GM23338 (cell line): ENCODE data around the gene ACTL6A. TPM values are rescaled to one million over a fixed set of nuclear protein-coding genes. Genes with fewer than 3 reads are reported as not detected.

ENCODE experiments used
- ATAC-seq: fragments of 200-7000 bp; cut with Tn5 transposase; 3 replicates; pipeline ENCODE4 v1.9.1; 2020
- DNase-seq: peaks from one replicate; pipeline ENCODE4 v3.0.0-alpha.2; 2015; ENCODE audit warnings: low spot score
- H2AFZ ChIP-seq: fragments of 200-600 bp; sonication (generic); 2 replicates; pipeline ENCODE4 v1.8.0; 2016; ENCODE audit warnings: antibody characterized with exemption, mild to moderate bottlenecking, moderate library complexity
- H3F3A ChIP-seq: fragments of 200-600 bp; sonication (generic); replicated peaks from 2 replicates; pipeline ENCODE4 v1.8.0; 2017; ENCODE audit warnings: antibody characterized with exemption, mixed run types, low read depth
- H3K27ac ChIP-seq: fragments of 200-600 bp; sonication (generic); 2 replicates; pipeline ENCODE4 v1.6.1; 2016; ENCODE audit warnings: low read depth
- H3K27me3 ChIP-seq: fragments of 200-600 bp; sonication (generic); 2 replicates; pipeline ENCODE4 v1.8.0; 2016; ENCODE audit warnings: mild to moderate bottlenecking, mixed run types, moderate library complexity; ENCODE audit not compliant: insufficient read depth
- H3K36me3 ChIP-seq: fragments of 200-600 bp; sonication (generic); 2 replicates; pipeline ENCODE4 v1.8.0; 2016; ENCODE audit warnings: mild to moderate bottlenecking; ENCODE audit not compliant: insufficient read depth
- H3K4me1 ChIP-seq: fragments of 200-600 bp; sonication (generic); 2 replicates; pipeline ENCODE4 v1.8.0; 2016; ENCODE audit warnings: mild to moderate bottlenecking, moderate library complexity; ENCODE audit not compliant: insufficient read depth
- H3K4me2 ChIP-seq: fragments of 200-600 bp; sonication (generic); 2 replicates; pipeline ENCODE4 v1.7.1; 2017; ENCODE audit warnings: mixed run types
- H3K4me3 ChIP-seq: fragments of 200-600 bp; sonication (generic); 2 replicates; pipeline ENCODE4 v1.6.1; 2016; ENCODE audit warnings: mixed run types
- H3K79me2 ChIP-seq: fragments of 200-600 bp; sonication (generic); replicated peaks from 2 replicates; pipeline ENCODE4 v1.8.0; 2017; ENCODE audit warnings: mild to moderate bottlenecking; ENCODE audit not compliant: insufficient read depth
- H3K9me2 ChIP-seq: fragments of 200-600 bp; sonication (generic); 2 replicates; pipeline ENCODE4 v1.8.0; 2017; ENCODE audit not compliant: insufficient read depth
- H4K20me1 ChIP-seq: fragments of 200-600 bp; sonication (generic); replicated peaks from 2 replicates; pipeline ENCODE4 v1.8.0; 2017; ENCODE audit warnings: mild to moderate bottlenecking; ENCODE audit not compliant: insufficient read depth
- H3K27ac Mint-ChIP-seq: 2 replicates; pipeline ENCODE4 v1.8.0; 2020; ENCODE audit warnings: inconsistent platforms, mild to moderate bottlenecking, moderate library complexity, mixed read lengths
- H3K27me3 Mint-ChIP-seq: 3 replicates; pipeline ENCODE4 v1.8.0; 2022; ENCODE audit warnings: low read depth, mild to moderate bottlenecking, moderate library complexity, mixed read lengths, inconsistent platforms; ENCODE audit not compliant: insufficient read depth, poor library complexity
- H3K36me3 Mint-ChIP-seq: 3 replicates; pipeline ENCODE4 v1.8.0; 2021; ENCODE audit warnings: low read depth, mild to moderate bottlenecking, inconsistent platforms, moderate library complexity, mixed read lengths
- H3K4me1 Mint-ChIP-seq: 3 replicates; pipeline ENCODE4 v1.8.0; 2020; ENCODE audit warnings: mild to moderate bottlenecking, inconsistent platforms, mixed read lengths
- H3K4me3 Mint-ChIP-seq: 3 replicates; pipeline ENCODE4 v1.8.0; 2021; ENCODE audit warnings: moderate library complexity, mild to moderate bottlenecking, inconsistent platforms, mixed read lengths
- H3K9me3 Mint-ChIP-seq: 3 replicates; pipeline ENCODE4 v1.8.0; 2020; ENCODE audit warnings: moderate library complexity, mild to moderate bottlenecking, inconsistent platforms, mixed read lengths
- CREB1 ChIP-seq: fragments of 250-450 bp; sonication (Bioruptor Pico); IDR thresholded peaks from 2 replicates; pipeline ENCODE4 v1.5.0; 2020; ENCODE audit warnings: low read depth, mild to moderate bottlenecking, moderate library complexity
- EZH2 ChIP-seq: fragments of 200-600 bp; sonication (generic); IDR thresholded peaks from one replicate; pipeline ENCODE4 v1.8.0; 2017; ENCODE audit warnings: antibody characterized with exemption, mild to moderate bottlenecking, low read depth; ENCODE audit not compliant: unreplicated experiment
- EZH2phosphoT487 ChIP-seq: fragments of 200-600 bp; sonication (generic); IDR thresholded peaks from one replicate; pipeline ENCODE4 v1.8.1; 2018; ENCODE audit warnings: antibody characterized with exemption; ENCODE audit not compliant: unreplicated experiment
- JUNB ChIP-seq: IDR thresholded peaks from one replicate; pipeline ENCODE4 v1.6.1; 2016; ENCODE audit warnings: antibody characterized with exemption; ENCODE audit not compliant: unreplicated experiment
- NANOG ChIP-seq: IDR thresholded peaks from 2 replicates; pipeline ENCODE4 v1.6.1; 2016; ENCODE audit warnings: antibody characterized with exemption, borderline replicate concordance
- POLR2AphosphoS5 ChIP-seq: IDR thresholded peaks from 2 replicates; pipeline ENCODE4 v1.6.1; 2016; ENCODE audit warnings: antibody characterized with exemption, low read depth
- STAT1 ChIP-seq: IDR thresholded peaks from one replicate; pipeline ENCODE4 v1.6.1; 2016; ENCODE audit warnings: antibody characterized with exemption; ENCODE audit not compliant: unreplicated experiment
- ZNF114 ChIP-seq: fragments of 250-450 bp; sonication (Bioruptor Pico); IDR thresholded peaks from 2 replicates; pipeline ENCODE4 v1.5.0; 2020; ENCODE audit warnings: mild to moderate bottlenecking, moderate library complexity
- ZNF331 ChIP-seq: fragments of 250-450 bp; sonication (Bioruptor Pico); IDR thresholded peaks from 2 replicates; pipeline ENCODE4 v1.5.0; 2020; ENCODE audit warnings: low read depth, mild to moderate bottlenecking, moderate library complexity
- polyA plus RNA-seq: library from polyadenylated mRNA; unstranded; fragments of >200 nt; fragmentation: Nextera tagmentation; extraction: Ambion mirVana; gene quantifications from 2 replicates; pipeline ENCODE4 v1.2.1, GENCODE V29; 2016
- total RNA-seq: library from RNA; depleted of rRNA; stranded (reverse); fragments of >200 nt; shearing (Covaris generic); gene quantifications from 2 replicates; pipeline ENCODE4 v1.2.3, GENCODE V29; 2014
- TF ChIP-seq, protein P1 (sequence below): IDR thresholded peaks from one replicate; pipeline ENCODE4 v1.6.1; 2018; ENCODE audit warnings: antibody characterized with exemption; ENCODE audit not compliant: unreplicated experiment
- TF ChIP-seq, protein P2 (sequence below), 2 experiments: fragments of 200-600 bp in 1 of 2; sonication (generic) in 1 of 2; conservative IDR thresholded peaks; 2 replicates each; pipeline versions ENCODE4 v1.5.1 to v1.6.1; 2016 to 2017; ENCODE audit warnings: antibody characterized with exemption in 2 of 2, low read depth in 2 of 2, mild to moderate bottlenecking in 2 of 2, moderate library complexity in 1 of 2
- TF ChIP-seq, protein P3 (sequence below): fragments of 250-450 bp; sonication (Bioruptor Pico); IDR thresholded peaks from 2 replicates; pipeline ENCODE4 v1.5.0; 2020; ENCODE audit warnings: mild to moderate bottlenecking, moderate library complexity
- TF ChIP-seq, protein P4 (sequence below): IDR thresholded peaks from 2 replicates; pipeline ENCODE4 v1.6.1; 2016; ENCODE audit warnings: antibody characterized with exemption

The ACTL6A gene
- total and polyA plus RNA-seq, 2 experiments from 2014 or later: 117 to 125 TPM

DNA sequence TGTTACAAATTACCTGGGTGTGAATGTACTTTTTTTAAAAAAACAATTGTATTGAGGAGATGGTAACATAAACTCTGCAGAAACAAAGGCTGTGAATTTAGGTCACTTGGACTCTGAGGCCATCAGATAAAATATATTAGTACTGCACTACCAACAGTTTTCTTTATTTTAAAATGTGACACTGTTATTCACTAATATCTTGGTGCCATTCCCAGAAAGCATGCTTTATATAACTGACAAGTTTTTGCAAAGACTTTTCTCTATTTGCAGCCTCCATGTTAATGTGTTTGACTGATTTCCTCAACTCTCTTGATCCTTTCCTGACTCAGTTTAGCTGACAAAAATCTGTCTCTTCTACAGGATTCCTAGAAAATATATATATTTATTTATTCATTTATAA lies 26.5 kb upstream of the ACTL6A start:
- no peak overlapping the region for H3K27ac Mint-ChIP-seq

More for the DNA sequence above, 26.5 kb upstream of the ACTL6A start:
- no peak overlapping the region for H3K4me3 Mint-ChIP-seq
- no peak for ATAC-seq
- DNase-seq: no peak
- H3K79me2 ChIP-seq: no peaks in the 10 kb centered on the region
- H3K27me3 ChIP-seq: no peaks in the 10 kb centered on the region
- H4K20me1 ChIP-seq: no peaks in the 10 kb centered on the region
- no peaks in the 10 kb centered on the region for H3F3A ChIP-seq
- peaks cover 5% of the 10 kb centered on the region for H3K27me3 Mint-ChIP-seq
- no peak overlapping the region for H3K27ac ChIP-seq
- H3K4me3 ChIP-seq: no peak overlapping the region
- H3K4me1 ChIP-seq: peaks cover 7% of the 10 kb centered on the region; the same call in 1 of the 2 replicates
- TF ChIP-seq EZH2phosphoT487 (no peak), JUNB (no peak), EZH2 (no peak), ZNF331 (no peak), NANOG (no peak), STAT1 (no peak), CREB1 (CRISPR knock-in tag) (no peak), ZNF114 (no peak), POLR2AphosphoS5 (no peak)
- TF ChIP-seq, protein P1, sequence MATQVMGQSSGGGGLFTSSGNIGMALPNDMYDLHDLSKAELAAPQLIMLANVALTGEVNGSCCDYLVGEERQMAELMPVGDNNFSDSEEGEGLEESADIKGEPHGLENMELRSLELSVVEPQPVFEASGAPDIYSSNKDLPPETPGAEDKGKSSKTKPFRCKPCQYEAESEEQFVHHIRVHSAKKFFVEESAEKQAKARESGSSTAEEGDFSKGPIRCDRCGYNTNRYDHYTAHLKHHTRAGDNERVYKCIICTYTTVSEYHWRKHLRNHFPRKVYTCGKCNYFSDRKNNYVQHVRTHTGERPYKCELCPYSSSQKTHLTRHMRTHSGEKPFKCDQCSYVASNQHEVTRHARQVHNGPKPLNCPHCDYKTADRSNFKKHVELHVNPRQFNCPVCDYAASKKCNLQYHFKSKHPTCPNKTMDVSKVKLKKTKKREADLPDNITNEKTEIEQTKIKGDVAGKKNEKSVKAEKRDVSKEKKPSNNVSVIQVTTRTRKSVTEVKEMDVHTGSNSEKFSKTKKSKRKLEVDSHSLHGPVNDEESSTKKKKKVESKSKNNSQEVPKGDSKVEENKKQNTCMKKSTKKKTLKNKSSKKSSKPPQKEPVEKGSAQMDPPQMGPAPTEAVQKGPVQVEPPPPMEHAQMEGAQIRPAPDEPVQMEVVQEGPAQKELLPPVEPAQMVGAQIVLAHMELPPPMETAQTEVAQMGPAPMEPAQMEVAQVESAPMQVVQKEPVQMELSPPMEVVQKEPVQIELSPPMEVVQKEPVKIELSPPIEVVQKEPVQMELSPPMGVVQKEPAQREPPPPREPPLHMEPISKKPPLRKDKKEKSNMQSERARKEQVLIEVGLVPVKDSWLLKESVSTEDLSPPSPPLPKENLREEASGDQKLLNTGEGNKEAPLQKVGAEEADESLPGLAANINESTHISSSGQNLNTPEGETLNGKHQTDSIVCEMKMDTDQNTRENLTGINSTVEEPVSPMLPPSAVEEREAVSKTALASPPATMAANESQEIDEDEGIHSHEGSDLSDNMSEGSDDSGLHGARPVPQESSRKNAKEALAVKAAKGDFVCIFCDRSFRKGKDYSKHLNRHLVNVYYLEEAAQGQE: no peak
- TF ChIP-seq, protein P2, sequence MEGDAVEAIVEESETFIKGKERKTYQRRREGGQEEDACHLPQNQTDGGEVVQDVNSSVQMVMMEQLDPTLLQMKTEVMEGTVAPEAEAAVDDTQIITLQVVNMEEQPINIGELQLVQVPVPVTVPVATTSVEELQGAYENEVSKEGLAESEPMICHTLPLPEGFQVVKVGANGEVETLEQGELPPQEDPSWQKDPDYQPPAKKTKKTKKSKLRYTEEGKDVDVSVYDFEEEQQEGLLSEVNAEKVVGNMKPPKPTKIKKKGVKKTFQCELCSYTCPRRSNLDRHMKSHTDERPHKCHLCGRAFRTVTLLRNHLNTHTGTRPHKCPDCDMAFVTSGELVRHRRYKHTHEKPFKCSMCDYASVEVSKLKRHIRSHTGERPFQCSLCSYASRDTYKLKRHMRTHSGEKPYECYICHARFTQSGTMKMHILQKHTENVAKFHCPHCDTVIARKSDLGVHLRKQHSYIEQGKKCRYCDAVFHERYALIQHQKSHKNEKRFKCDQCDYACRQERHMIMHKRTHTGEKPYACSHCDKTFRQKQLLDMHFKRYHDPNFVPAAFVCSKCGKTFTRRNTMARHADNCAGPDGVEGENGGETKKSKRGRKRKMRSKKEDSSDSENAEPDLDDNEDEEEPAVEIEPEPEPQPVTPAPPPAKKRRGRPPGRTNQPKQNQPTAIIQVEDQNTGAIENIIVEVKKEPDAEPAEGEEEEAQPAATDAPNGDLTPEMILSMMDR (conservative IDR thresholded peaks at IDR 0.05; ENCODE audit: low read depth in 2 of 2): no peak
- TF ChIP-seq, protein P3, sequence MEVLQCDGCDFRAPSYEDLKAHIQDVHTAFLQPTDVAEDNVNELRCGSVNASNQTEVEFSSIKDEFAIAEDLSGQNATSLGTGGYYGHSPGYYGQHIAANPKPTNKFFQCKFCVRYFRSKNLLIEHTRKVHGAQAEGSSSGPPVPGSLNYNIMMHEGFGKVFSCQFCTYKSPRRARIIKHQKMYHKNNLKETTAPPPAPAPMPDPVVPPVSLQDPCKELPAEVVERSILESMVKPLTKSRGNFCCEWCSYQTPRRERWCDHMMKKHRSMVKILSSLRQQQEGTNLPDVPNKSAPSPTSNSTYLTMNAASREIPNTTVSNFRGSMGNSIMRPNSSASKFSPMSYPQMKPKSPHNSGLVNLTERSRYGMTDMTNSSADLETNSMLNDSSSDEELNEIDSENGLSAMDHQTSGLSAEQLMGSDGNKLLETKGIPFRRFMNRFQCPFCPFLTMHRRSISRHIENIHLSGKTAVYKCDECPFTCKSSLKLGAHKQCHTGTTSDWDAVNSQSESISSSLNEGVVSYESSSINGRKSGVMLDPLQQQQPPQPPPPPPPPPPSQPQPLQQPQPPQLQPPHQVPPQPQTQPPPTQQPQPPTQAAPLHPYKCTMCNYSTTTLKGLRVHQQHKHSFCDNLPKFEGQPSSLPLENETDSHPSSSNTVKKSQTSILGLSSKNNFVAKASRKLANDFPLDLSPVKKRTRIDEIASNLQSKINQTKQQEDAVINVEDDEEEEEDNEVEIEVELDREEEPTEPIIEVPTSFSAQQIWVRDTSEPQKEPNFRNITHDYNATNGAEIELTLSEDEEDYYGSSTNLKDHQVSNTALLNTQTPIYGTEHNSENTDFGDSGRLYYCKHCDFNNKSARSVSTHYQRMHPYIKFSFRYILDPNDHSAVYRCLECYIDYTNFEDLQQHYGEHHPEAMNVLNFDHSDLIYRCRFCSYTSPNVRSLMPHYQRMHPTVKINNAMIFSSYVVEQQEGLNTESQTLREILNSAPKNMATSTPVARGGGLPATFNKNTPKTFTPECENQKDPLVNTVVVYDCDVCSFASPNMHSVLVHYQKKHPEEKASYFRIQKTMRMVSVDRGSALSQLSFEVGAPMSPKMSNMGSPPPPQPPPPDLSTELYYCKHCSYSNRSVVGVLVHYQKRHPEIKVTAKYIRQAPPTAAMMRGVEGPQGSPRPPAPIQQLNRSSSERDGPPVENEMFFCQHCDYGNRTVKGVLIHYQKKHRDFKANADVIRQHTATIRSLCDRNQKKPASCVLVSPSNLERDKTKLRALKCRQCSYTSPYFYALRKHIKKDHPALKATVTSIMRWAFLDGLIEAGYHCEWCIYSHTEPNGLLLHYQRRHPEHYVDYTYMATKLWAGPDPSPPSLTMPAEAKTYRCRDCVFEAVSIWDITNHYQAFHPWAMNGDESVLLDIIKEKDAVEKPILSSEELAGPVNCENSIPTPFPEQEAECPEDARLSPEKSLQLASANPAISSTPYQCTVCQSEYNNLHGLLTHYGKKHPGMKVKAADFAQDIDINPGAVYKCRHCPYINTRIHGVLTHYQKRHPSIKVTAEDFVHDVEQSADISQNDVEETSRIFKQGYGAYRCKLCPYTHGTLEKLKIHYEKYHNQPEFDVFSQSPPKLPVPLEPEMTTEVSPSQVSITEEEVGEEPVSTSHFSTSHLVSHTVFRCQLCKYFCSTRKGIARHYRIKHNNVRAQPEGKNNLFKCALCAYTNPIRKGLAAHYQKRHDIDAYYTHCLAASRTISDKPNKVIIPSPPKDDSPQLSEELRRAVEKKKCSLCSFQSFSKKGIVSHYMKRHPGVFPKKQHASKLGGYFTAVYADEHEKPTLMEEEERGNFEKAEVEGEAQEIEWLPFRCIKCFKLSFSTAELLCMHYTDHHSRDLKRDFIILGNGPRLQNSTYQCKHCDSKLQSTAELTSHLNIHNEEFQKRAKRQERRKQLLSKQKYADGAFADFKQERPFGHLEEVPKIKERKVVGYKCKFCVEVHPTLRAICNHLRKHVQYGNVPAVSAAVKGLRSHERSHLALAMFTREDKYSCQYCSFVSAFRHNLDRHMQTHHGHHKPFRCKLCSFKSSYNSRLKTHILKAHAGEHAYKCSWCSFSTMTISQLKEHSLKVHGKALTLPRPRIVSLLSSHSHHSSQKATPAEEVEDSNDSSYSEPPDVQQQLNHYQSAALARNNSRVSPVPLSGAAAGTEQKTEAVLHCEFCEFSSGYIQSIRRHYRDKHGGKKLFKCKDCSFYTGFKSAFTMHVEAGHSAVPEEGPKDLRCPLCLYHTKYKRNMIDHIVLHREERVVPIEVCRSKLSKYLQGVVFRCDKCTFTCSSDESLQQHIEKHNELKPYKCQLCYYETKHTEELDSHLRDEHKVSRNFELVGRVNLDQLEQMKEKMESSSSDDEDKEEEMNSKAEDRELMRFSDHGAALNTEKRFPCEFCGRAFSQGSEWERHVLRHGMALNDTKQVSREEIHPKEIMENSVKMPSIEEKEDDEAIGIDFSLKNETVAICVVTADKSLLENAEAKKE (CRISPR knock-in tag): no peak
- TF ChIP-seq, protein P4, sequence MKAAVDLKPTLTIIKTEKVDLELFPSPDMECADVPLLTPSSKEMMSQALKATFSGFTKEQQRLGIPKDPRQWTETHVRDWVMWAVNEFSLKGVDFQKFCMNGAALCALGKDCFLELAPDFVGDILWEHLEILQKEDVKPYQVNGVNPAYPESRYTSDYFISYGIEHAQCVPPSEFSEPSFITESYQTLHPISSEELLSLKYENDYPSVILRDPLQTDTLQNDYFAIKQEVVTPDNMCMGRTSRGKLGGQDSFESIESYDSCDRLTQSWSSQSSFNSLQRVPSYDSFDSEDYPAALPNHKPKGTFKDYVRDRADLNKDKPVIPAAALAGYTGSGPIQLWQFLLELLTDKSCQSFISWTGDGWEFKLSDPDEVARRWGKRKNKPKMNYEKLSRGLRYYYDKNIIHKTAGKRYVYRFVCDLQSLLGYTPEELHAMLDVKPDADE: no peak
- H3K36me3 ChIP-seq: no peaks in the 10 kb centered on the region
- H3K4me2 ChIP-seq: no peak overlapping the region
- H3K9me3 Mint-ChIP-seq: no peaks in the 10 kb centered on the region
- peaks cover 10% of the 10 kb centered on the region for H3K4me1 Mint-ChIP-seq
- H3K36me3 Mint-ChIP-seq: no peaks in the 10 kb centered on the region
- peaks cover 2% of the 10 kb centered on the region; the same call in 1 of the 2 replicates for H3K9me2 ChIP-seq
- no peak overlapping the region for H2AFZ ChIP-seq
